NOMO-1 treated with dmso at 0.1 percent for 144 hours (cell line): ENCODE data around the gene LOC128125822.
A peak's percentile ranks its signal among the peaks of the same experiment; 100 is the strongest.

ENCODE experiments used
- DNase-seq: peaks from one replicate; lab custom pipeline; 2025; ENCODE audit not compliant: unreplicated experiment; lab: John Stamatoyannopoulos, UW

LOC128125822 gene

DNA sequence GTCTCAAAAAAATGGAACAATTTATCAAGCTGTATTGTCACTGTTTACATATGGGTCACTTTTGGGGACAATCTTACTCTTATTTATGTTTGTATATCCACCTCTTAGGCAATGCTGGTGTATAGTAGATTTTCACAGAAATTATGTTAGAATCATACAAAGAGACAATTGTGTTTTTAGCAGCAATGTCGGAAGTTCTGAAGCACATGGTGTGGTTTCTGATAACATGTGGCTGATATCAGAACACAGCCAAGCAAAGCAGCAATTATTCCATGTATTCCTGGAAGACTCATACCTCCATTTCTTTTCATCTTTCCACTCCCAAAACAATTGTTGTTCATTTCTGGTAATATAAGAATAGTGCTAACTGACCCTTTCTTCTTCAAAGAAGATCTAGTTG lies 17.5 kb upstream of the LOC128125822 start:
- DNase-seq = no peak

DNA sequence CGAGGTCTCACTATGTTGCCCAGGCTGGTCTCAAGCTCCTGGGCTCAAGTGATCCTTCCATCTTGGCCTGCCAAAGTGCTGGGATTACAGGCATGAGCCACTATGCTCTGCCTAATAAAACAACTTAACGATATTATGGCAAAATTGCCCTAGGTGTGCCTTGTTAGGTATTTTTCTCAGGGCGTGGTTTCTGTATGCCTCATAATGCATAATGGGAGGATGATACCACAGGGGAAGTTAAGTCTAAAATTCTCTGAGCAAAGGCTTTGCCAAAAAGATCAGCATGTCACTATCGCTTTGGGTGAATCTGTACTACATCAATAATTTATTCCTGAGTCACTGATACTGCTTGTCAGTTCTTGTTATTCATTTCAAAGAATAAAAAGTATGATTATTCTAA lies 15.9 kb upstream of the LOC128125822 start:
- no peak for DNase-seq

GRCh38 chr6:63558278-63558677 lies 14.0 kb upstream of the LOC128125822 start:
- DNase-seq = no peak

DNA sequence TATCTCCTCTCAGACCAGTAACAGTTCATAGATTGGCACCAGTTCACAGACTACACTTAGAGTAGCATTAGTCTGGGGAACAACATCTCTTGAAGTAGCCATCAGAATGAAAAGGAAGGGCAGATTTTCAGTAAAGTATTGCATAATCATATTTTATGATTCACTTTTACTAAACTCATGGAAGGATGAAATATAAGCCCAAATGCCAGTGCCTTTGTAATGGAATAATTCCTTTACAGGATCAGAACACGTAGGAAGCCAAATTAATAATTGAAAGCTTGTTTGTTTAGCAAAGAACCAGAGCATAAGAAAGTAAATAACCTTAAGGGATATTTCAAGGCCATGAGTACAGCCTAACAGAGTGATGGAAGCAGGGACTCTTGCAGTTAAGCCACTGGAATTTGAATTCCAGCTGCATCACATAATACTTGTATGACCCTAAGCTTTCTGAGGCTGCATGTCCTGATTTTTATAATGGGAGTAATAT lies 11.4 kb upstream of the LOC128125822 start:
- DNase-seq = no peak

DNA sequence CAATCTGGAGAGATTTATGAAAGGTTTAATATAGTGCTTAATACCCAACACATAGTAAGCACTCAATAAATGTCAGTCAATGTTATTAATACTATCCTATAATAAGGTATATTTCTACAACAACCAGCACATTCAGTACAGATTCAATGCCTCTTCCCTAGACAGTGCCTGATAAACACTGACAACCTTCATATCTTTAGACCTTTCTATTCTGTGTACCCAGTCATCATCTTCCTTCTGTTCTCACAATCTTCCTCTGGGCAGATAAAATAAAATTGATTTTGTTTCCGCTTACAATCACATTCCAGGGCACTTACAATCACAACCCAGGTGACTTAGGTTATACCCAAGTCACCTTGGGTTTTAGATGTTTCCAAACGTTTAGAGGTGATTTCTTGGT lies 11.0 kb upstream of the LOC128125822 start:
- no peak for DNase-seq

DNA sequence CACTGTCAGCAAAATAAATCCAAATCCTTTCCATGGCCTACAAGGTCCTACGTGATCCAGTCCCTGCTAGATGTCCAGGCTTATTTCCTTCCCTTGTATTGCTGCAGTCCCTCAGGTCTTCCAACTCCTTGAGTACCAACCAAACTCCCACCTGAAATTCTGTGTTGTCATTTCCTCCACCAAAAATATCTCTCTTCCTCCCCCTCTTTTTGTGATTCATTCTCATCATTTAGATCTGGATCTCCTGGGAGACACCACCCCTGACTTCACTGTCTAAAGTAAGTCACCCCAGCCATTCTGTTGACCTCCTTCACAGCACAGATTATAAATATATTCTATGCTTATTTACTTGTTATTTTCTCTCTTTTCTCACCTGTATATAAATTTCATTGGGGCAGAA lies 9.0 kb upstream of the LOC128125822 start:
- DNase-seq = no peak

DNA sequence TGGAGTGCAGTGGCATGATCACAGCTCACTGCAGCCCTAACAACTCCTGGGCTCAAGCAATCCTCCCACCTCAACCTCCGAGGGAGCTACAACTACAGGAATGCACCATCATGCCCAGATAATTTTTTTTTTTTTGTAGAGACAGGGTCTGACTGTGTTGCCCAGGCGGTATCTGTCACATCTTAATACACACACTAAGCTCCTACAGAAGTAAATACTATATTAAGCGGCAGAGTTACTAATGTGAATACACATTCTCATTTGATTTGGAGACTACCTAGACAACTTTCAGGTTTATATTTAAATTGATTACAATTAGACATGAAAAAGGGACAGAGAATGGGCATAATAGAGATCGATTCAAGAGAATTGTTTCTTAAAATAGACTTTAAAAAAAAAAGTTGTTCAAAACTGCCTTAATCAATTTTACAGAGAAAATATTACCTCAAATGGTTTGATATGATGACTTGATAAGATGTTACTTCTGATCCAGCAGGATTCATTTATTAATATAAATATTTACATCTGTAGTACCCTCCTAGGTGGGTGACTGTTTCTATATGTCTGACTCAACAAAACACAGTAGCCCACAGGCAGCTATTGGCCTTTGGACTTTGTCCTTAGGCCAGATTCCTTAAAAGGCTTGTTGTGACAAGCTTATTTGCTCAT lies 7.1 kb upstream of the LOC128125822 start:
- no peak for DNase-seq

DNA sequence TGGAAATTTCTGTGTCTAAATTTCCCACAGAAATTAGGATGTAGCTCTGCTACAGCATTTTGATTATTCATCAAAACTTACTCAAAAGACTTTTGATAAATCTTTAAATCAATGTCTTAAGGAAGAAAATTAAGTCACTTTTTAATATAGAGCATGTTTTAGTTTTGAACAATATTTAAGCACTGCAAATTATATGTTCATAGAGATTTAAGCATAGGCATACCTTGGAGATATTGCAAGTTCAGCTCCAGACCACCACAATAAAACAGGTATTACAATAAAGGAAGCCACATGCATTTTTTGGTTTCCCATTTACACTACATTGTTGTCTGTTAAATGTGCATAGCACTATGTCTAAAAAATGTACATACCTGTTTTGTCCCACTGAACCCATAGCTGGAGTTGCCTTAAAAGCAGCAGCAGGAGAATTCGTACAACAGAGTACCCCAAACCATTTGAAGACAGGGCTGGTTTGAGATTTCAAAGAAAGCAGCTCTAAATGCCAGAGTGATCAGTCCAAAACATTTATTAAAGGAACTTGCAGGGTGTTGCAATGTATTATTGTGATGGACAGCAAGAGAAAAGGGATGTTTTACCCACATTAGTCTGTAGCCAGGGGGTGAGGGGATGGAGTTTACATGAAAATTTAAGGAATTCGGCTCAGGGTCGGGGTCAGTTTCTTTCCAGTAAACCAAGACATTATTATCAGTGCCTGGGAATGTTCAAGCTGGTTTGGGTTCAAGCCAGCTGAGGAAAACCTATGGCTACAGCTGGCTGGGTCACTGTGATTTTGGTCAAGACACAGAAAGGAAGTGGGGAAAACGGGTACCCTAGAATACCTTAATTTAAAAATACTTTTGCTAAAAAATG lies 6.3 kb upstream of the LOC128125822 start:
- DNase-seq = no peak

- no peak for DNase-seq
Measured at GRCh38 chr6:63567966-63568365, 4.3 kb upstream of the LOC128125822 start.

DNA sequence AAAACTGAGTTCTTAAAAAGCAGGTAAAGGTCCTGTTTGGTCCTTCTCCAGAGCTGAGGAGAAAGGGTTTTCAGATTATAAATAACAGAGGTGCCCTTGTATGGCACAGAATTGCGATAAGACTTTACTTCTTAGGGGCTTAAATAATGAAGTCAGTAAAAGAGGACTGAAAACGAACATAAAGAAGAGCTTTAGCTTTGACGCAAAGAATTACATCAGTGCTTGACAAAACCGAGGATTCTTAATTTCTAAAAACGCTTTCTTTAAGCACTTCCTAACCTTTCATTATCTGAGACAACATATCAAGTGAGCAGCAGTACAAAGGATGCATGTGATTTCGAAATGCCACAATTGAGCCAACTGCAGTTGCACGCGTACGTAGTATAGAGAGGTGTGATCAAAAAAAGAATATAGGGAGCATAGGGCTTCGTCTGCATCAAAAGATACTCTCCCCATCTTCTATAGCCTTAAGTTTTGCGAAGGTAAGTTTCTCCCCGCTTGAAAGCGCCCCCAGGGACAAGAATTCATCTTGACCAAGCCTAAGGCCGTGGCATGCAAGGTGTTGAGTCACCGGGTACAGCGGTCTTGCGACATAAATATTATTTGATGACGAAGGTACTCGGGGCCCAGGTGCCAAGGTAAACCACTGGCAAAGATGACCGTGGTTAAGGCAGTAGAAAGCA lies 778 bp upstream of the LOC128125822 start:
- peak; percentile 43 for DNase-seq

GRCh38 chr6:63572747-63573075 lies 431 bp downstream of the LOC128125822 start:
- no peak for DNase-seq

DNA sequence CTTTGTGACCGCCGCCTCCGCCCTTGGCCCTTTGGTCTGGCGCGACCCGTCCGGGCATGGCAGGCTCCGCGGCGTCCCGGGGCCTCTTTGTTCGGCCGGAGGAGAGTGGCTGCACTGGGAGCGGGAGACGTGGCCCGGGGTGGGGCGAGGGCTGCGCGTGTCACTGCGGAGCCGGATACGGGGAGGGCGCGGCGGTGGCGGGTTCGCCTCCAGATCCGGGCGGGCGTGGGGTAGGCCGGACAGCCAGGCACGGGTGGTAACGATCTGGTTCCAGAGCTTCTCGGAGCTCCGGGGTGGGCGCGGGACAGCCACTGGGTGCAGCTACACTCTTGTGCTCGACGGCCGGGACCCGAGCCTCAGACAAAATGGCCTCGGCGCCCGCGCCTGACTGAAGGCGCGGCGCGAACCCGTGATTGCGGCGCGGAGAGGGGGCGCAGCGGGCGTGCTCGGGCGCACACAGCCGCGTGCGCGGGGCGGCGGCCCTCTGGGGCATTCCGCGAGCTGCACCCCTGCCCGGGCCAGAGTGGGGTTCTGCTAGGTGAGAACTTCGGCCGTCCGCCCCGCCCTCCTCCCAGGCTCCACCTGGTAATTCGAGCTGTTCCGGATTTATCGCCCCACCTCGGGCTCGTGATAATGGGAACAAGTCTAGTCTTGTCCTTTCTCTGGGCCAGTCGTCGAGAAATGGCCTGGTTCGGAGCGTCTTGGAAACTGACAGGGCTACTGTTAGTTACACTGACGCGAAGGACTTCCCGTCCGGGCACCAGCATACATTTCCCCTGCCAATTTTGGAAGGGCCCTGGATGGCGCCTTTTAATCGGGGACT lies 1.0 kb downstream of the LOC128125822 start:
- DNase-seq = peak; percentile 57

DNA sequence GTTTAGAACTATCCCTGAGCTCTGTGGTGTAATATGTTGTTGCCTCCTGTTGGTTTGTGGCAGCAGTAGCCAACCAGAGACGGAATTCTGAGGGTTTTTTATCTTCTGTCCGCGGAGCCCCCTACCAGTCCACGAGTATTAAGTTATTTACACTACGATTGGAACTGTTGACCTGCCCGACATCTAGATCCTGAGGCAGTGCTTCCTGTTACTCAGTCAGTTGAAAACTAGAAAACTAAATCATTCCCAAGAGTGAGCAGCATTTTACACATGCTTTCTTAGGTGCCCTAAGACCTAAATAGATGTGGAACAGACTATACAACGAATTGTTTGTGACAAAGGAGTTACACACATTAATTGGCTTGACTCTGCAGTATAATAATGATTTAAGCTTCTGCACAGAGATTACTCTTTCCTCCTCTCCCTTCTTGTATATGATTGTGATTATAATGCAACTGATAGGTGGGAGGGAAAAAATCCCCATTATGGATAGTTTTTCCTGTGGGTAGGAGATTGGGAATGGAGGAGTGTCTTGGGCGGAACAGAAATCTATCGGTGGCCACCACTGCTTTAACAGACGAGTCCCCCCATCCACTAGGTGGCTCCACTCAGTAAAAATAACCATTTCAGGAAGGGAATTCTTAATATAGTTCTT lies 1.7 kb downstream of the LOC128125822 start:
- DNase-seq = peak; percentile 26

DNA sequence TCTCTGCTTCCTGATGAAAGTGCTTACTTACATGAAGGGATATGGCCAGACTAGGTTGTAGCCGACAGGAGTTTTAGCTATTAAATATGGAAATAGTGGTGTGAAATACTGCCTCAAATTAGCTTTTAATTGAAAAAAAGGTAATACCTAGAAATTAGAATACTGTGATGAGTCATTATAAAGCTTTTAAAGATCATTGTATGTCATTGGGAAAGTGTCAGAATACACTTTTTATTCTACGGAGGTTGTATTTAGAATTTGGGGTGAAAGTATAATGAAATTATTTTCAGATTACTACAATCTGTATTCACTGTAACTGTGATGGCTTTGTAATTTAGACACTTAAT lies 2.2 kb downstream of the LOC128125822 start:
- no peak for DNase-seq

GRCh38 chr6:63576147-63576772 lies 4.0 kb downstream of the LOC128125822 start:
- DNase-seq = no peak

- DNase-seq = no peak
Measured at GRCh38 chr6:63576985-63577712, 4.9 kb downstream of the LOC128125822 start.

GRCh38 chr6:63578757-63579156 lies 6.5 kb downstream of the LOC128125822 start:
- no peak for DNase-seq

DNA sequence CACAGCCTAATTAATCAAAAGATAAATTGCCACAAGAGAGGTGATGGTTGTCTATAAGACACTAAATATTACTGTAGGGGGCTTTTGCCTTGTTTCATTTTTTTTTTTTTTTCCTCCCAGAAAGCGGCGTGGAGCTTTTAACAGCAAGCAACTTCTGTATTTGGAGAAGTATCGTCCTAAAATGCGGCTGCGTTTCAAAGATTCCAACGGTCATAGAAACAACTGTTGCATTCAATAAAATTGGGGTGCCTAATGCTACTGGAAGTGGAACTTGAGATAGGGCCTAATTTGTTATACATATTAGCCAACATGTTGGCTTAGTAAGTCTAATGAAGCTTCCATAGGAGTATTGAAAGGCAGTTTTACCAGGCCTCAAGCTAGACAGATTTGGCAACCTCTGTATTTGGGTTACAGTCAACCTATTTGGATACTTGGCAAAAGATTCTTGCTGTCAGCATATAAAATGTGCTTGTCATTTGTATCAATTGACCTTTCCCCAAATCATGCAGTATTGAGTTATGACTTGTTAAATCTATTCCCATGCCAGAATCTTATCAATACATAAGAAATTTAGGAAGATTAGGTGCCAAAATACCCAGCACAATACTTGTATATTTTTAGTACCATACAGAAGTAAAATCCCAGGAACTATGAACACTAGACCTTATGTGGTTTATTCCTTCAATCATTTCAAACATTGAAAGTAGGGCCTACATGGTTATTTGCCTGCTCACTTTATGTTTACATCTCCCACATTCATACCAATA lies 7.8 kb downstream of the LOC128125822 start:
- DNase-seq = no peak

- no peak for DNase-seq
Measured at GRCh38 chr6:63580704-63580961, 8.4 kb downstream of the LOC128125822 start.
